HepG2 (cell line): ENCODE data around the gene NAT9.

Source experiments
- CREB3 ChIP-seq: sonication (generic); formaldehyde crosslinking; IDR thresholded peaks from 2 replicates; pipeline ENCODE4 v1.5.0; 2020; ENCODE audit warnings: missing genetic modification reagents
- ESRRA ChIP-seq: sonication (generic); formaldehyde crosslinking; IDR thresholded peaks from 2 replicates; pipeline ENCODE4 v1.5.1; 2020; ENCODE audit warnings: mild to moderate bottlenecking, low read depth, missing genetic modification reagents
- FOXA1 ChIP-seq, 2 experiments: fragments of 450-650 bp in 1 of 2; sonication (generic) in 1 of 2; formaldehyde crosslinking in 1 of 2; IDR thresholded peaks; 2 replicates each; pipeline versions ENCODE4 v1.4.0 to v1.6.1; 2016 to 2020; ENCODE audit warnings: missing genetic modification reagents in 1 of 2
- POLR2A ChIP-seq, 2 experiments: IDR thresholded peaks; 2 replicates each; pipeline ENCODE4 v1.6.1; 2011; ENCODE audit warnings: low read depth in 2 of 2, low read length in 2 of 2, mild to moderate bottlenecking in 1 of 2, moderate library complexity in 1 of 2; ENCODE audit not compliant: insufficient read depth in 1 of 2
- TF ChIP-seq, protein P1 (sequence below): sonication (generic); formaldehyde crosslinking; IDR thresholded peaks from 2 replicates; pipeline ENCODE4 v1.4.0; 2020; ENCODE audit warnings: missing genetic modification reagents
- TF ChIP-seq, protein P2 (sequence below): sonication (generic); formaldehyde crosslinking; IDR thresholded peaks from 2 replicates; pipeline ENCODE4 v1.5.1; 2020; ENCODE audit warnings: mild to moderate bottlenecking, missing genetic modification reagents, borderline replicate concordance

GRCh38 chr17:74807925-74808324 lies 31.8 kb upstream of the NAT9 start:
- TF ChIP-seq, protein P1, sequence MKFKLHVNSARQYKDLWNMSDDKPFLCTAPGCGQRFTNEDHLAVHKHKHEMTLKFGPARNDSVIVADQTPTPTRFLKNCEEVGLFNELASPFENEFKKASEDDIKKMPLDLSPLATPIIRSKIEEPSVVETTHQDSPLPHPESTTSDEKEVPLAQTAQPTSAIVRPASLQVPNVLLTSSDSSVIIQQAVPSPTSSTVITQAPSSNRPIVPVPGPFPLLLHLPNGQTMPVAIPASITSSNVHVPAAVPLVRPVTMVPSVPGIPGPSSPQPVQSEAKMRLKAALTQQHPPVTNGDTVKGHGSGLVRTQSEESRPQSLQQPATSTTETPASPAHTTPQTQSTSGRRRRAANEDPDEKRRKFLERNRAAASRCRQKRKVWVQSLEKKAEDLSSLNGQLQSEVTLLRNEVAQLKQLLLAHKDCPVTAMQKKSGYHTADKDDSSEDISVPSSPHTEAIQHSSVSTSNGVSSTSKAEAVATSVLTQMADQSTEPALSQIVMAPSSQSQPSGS (CRISPR knock-in tag), result no peak
- TF ChIP-seq, protein P2, sequence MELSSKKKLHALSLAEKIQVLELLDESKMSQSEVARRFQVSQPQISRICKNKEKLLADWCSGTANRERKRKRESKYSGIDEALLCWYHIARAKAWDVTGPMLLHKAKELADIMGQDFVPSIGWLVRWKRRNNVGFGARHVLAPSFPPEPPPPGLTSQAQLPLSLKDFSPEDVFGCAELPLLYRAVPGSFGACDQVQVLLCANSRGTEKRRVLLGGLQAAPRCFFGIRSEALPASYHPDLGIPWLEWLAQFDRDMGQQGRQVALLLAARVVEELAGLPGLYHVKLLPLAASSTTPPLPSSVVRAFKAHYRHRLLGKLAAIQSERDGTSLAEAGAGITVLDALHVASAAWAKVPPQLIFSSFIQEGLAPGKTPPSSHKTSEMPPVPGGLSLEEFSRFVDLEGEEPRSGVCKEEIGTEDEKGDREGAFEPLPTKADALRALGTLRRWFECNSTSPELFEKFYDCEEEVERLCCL (CRISPR knock-in tag), result no peak
- TF ChIP-seq CREB3 (CRISPR knock-in tag) (no peak), FOXA1 (IDR thresholded peaks at IDR 0.05) (no peak), FOXA1 (CRISPR knock-in tag; IDR thresholded peaks at IDR 0.05) (no peak), ESRRA (CRISPR knock-in tag) (no peak), POLR2A (IDR thresholded peaks at IDR 0.05; ENCODE audit: insufficient read depth in 1 of 2, low read depth in 2 of 2, low read length in 2 of 2) (no peak)
